ENCODE measurements around the gene ZNF618. TPM values are rescaled to one million over a fixed set of nuclear protein-coding genes. Genes with fewer than 3 reads are reported as not detected.

The ZNF618 gene
- total and polyA plus RNA-seq, 2 experiments from 2014 or later: 10.2 to 14.0 TPM

DNA sequence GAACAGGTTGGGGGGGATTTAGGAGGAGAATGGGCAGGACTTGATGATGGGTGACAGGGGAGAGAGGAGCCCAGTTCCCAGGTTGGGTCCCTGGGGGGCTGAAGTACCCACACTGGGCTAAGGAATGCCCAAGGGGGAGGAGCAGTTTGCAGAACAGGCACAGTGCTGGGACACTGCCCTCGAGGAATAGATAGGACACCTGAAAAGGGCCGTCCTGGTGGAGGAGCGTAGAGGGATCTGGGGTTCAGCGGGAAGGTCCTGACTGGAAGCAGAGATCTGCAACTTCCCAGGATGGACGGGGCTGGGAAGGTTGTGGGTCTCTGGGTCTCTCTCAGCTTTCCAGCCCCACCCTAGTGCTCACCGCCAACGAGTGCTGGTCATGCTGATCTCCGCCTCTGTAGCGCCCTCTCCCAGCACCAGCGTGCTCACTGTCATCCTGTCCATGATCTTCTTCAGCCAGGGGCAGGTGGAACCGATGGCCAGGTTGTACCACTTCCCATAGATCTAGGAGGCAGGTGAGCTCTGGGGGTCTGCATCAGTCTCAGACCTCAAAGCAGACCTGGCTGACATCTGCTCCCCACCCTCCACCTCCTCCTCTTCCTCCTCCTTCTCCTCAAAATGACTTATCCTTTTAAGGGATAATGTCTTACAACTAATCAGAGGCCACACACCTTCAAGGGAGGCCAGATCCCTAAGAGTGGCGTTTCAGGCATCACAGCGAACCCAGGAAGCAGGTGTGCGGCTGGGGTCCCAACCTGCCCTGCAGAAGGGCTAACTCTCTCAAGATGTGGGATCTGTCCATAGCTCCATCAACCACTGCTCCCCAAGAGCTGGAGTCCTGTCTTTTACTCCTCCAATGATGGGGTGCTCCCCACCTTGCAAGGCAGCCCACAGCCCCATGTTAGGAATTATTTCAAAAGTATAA, 200.4 kb downstream of the ZNF618 start:
- Histone ChIP-seq H3K79me2 (no peaks in the 10 kb centered on the region), H3K27me3 (no peaks in the 10 kb centered on the region), H3K36me3 (replicated peaks; ENCODE audit: insufficient read depth, low read depth) (no peaks in the 10 kb centered on the region), H3K9me3 (ENCODE audit: low read depth) (no peaks in the 10 kb centered on the region), H3K4me2 (no peak overlapping the region), H3K27ac (no peak overlapping the region), H2AFZ (no peak overlapping the region), H3K9me2 (replicated peaks; ENCODE audit: insufficient read depth) (no peaks in the 10 kb centered on the region), H3K4me3 (no peak overlapping the region), H3K4me1 (ENCODE audit: insufficient read depth) (peaks cover 10% of the 10 kb centered on the region), H4K20me1 (ENCODE audit: insufficient read depth, poor library complexity, severe bottlenecking) (no peaks in the 10 kb centered on the region)
- 79% methylated on average over 14 of the region's 14 CpGs for WGBS (ENCODE audit: low lambda C conversion rate, missing lambda C conversion rate)
- TF ChIP-seq EZH2phosphoT487 (IDR thresholded peaks at IDR 0.05; ENCODE audit: low read depth, severe bottlenecking, unreplicated experiment): no peak
- TF ChIP-seq, protein P1, sequence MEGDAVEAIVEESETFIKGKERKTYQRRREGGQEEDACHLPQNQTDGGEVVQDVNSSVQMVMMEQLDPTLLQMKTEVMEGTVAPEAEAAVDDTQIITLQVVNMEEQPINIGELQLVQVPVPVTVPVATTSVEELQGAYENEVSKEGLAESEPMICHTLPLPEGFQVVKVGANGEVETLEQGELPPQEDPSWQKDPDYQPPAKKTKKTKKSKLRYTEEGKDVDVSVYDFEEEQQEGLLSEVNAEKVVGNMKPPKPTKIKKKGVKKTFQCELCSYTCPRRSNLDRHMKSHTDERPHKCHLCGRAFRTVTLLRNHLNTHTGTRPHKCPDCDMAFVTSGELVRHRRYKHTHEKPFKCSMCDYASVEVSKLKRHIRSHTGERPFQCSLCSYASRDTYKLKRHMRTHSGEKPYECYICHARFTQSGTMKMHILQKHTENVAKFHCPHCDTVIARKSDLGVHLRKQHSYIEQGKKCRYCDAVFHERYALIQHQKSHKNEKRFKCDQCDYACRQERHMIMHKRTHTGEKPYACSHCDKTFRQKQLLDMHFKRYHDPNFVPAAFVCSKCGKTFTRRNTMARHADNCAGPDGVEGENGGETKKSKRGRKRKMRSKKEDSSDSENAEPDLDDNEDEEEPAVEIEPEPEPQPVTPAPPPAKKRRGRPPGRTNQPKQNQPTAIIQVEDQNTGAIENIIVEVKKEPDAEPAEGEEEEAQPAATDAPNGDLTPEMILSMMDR (IDR thresholded peaks at IDR 0.05; ENCODE audit: poor library complexity): no peak
- no peak for TF ChIP-seq EZH2 (IDR thresholded peaks at IDR 0.05; ENCODE audit: borderline replicate concordance)
- DNase-seq (ENCODE audit: low spot score): no peak

- Histone ChIP-seq H3K9me3 (ENCODE audit: low read depth) (no peaks in the 10 kb centered on the region), H3K9me2 (replicated peaks; ENCODE audit: insufficient read depth) (no peaks in the 10 kb centered on the region), H3K27me3 (no peaks in the 10 kb centered on the region), H3K4me2 (no peak overlapping the region), H3K4me1 (ENCODE audit: insufficient read depth) (peaks cover 15% of the 10 kb centered on the region), H3K36me3 (replicated peaks; ENCODE audit: insufficient read depth, low read depth) (no peaks in the 10 kb centered on the region), H4K20me1 (ENCODE audit: insufficient read depth, poor library complexity, severe bottlenecking) (no peaks in the 10 kb centered on the region), H3K27ac (no peak overlapping the region), H2AFZ (no peak overlapping the region), H3K79me2 (no peaks in the 10 kb centered on the region), H3K4me3 (no peak overlapping the region)
- 72% methylated on average over 7 of the region's 7 CpGs for WGBS (ENCODE audit: low lambda C conversion rate, missing lambda C conversion rate)
- no peak for TF ChIP-seq EZH2 (IDR thresholded peaks at IDR 0.05; ENCODE audit: borderline replicate concordance)
- TF ChIP-seq, protein P1 (IDR thresholded peaks at IDR 0.05; ENCODE audit: poor library complexity): no peak
- no peak for DNase-seq (ENCODE audit: low spot score)
Measured at GRCh38 chr9:114077162-114077837, 201.2 kb downstream of the ZNF618 start.

GRCh38 chr9:114078021-114078780, 202.1 kb downstream of the ZNF618 start, which contains the start of gene AMBP:
Gene AMBP, minus strand, starts transcription at chr9:114078300. Its CDS starts 91 bp downstream, at chr9:114078209.
- Histone ChIP-seq H3K4me3 (no peak within 1 kb of the TSS), H3K4me2 (no peak within 1 kb of the TSS), H3K9me2 (replicated peaks; ENCODE audit: insufficient read depth) (no peaks in the 10 kb centered on the region), H3K36me3 (replicated peaks; ENCODE audit: insufficient read depth, low read depth) (no peaks in the 10 kb centered on the region), H3K4me1 (ENCODE audit: insufficient read depth) (peaks cover 15% of the 10 kb centered on the region), H4K20me1 (ENCODE audit: insufficient read depth, poor library complexity, severe bottlenecking) (no peaks in the 10 kb centered on the region), H3K79me2 (no peaks in the 10 kb centered on the region), H2AFZ (no peak within 1 kb of the TSS), H3K9me3 (ENCODE audit: low read depth) (no peaks in the 10 kb centered on the region), H3K27me3 (no peaks in the 10 kb centered on the region), H3K27ac (no peak within 1 kb of the TSS)
- peak; percentile 58 for DNase-seq (ENCODE audit: low spot score)
- TF ChIP-seq EZH2phosphoT487 (IDR thresholded peaks at IDR 0.05; ENCODE audit: low read depth, severe bottlenecking, unreplicated experiment) (no peak), EZH2 (IDR thresholded peaks at IDR 0.05; ENCODE audit: borderline replicate concordance) (no peak)
- TF ChIP-seq, protein P1 (IDR thresholded peaks at IDR 0.05; ENCODE audit: poor library complexity): no peak
- 75% methylated on average over 16 of the region's 16 CpGs for WGBS (ENCODE audit: low lambda C conversion rate, missing lambda C conversion rate)
